HG02763 (cell line): ENCODE data around the gene NR3C1.

ENCODE experiments used
- ATAC-seq: cut with Tn5 transposase; IDR thresholded peaks from one replicate; pipeline ENCODE4 v1.9.1; 2021; ENCODE audit warnings: mild to moderate bottlenecking, moderate library complexity; ENCODE audit not compliant: unreplicated experiment

The NR3C1 gene

GRCh38 chr5:143239882-143240518 is 163.5 kb downstream of the NR3C1 start:
- ATAC-seq, result no peak

GRCh38 chr5:143238620-143239019 is 164.9 kb downstream of the NR3C1 start:
- ATAC-seq, result no peak

- ATAC-seq, result no peak
Observed at GRCh38 chr5:143237664-143238063, 165.8 kb downstream of the NR3C1 start.

- no peak for ATAC-seq
Observed at GRCh38 chr5:143236682-143237081, 166.8 kb downstream of the NR3C1 start.

DNA sequence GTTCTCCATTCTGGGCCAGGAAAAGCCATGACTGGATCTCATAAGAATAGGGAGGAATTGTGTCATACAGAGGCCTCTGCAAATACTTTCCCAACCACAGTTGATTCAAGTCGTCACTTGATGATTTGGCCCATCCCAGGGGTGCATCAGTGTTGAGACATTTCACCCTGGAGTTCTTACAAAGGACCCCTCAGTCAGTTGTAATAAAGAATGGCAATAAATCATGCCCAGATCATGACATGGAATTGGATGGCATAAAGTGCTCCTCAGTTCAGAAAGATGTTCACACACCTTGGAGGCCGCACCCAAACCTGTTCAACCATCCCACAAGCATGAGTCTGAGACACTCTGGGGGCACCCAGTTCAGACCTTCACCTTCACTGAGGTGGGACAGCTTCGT is 168.1 kb downstream of the NR3C1 start:
- no peak for ATAC-seq

- no peak for ATAC-seq
Observed at GRCh38 chr5:143234162-143234842, 169.2 kb downstream of the NR3C1 start.

GRCh38 chr5:143233031-143233430 is 170.5 kb downstream of the NR3C1 start:
- ATAC-seq, result no peak

GRCh38 chr5:143231973-143232812 is 171.3 kb downstream of the NR3C1 start:
- ATAC-seq, result peak; percentile 22

DNA sequence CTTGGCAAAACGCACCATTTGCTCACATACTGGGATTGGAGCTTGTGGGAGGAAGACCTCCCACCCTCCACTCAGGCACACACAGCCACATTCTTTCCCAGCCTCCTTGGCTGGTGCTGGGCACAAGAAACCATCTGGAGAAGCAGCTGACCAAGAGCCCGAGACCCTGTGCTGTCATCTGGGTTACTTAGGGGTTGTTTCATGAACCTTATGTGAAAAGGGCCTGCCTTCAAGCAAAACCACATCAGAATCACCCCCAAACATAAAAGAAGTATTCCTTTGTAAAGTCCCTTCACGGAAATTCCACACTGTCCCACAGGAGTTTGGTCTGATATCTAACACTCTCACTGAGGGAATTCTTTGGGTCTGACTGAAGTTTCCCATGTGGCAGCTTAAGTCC is 172.1 kb downstream of the NR3C1 start:
- ATAC-seq, result no peak

GRCh38 chr5:143230676-143230996 is 172.8 kb downstream of the NR3C1 start:
- no peak for ATAC-seq

DNA sequence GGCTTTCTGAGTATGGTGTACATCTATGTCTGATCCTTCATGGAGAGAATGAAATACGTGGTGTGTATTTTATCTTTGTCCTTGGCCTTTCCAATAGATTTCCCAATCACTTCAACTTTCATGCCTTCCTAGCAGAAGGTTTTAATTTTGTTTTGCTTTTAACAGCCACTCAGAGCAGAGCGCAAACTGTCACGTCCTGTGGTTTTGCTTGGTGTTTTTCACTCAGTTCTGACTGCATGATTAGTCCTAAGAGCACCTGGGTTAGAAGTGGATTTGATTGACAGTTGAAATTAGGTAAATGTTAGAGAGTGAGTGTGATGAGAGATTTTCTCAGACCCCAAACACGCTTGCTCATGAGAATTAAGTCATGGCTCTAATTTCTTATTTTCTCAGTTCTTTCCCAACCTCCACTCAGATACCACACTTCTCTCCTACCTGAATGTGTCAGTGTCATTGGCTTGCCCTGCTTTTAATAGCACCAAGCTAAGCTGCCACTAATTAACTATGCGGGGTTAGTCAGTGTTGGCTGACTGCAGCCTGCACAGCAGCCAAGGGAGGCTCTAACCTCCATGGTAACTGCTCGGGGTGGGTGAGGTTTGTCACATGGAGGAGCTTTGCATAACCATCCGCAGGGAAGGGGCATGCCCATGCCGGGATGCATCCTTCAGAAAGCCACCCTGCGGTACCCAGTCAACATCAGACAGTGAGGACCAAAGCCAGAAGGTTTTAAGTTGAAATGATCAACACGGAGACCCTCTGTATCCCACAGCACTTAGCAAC is 173.4 kb downstream of the NR3C1 start:
- ATAC-seq, result peak; percentile 85

- ATAC-seq, result peak; percentile 40
Observed at GRCh38 chr5:143229426-143229895, 174.0 kb downstream of the NR3C1 start.

DNA sequence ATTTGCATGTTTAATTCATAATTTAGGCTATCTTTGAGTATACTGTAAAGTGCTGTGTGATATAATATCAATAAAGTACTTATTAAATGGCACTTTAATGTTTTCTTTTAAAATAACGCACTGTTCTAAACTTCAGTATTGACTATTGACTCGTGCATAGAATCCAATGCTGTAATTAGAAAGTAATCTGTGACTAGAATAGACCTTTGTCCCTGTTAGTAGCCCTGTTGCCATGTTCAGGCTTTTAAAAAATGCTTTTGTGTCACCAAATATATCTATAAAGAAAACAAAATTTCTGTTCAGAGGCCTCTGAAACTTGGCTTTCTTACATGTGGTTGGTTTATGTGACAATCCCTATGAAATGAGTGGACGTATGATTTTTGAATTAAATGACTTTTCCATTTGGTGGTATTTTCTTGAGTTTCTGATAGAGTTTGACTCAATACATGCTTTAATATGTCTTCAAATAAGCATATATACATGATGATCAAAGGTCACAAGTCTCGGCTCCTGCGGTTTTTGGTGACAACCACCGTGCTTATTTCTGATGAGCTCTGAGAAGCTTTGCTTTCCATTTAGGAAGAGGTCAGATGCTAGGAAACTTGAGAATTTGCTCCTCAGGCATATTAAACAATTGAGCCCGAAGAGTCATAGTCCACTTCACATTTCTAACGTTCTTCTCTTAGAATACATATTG is 174.7 kb downstream of the NR3C1 start:
- ATAC-seq, result no peak
